SH-SY5Y (cell line): ENCODE measurements around the gene TTI1.

Experiments
- GATA2 ChIP-seq: IDR thresholded peaks from 2 replicates; pipeline ENCODE4 v1.6.1; 2011; ENCODE audit warnings: mild to moderate bottlenecking, low read depth, low read length
- GATA3 ChIP-seq: IDR thresholded peaks from 2 replicates; pipeline ENCODE4 v1.6.1; 2011; ENCODE audit warnings: low read depth, mild to moderate bottlenecking, low read length, moderate library complexity

DNA sequence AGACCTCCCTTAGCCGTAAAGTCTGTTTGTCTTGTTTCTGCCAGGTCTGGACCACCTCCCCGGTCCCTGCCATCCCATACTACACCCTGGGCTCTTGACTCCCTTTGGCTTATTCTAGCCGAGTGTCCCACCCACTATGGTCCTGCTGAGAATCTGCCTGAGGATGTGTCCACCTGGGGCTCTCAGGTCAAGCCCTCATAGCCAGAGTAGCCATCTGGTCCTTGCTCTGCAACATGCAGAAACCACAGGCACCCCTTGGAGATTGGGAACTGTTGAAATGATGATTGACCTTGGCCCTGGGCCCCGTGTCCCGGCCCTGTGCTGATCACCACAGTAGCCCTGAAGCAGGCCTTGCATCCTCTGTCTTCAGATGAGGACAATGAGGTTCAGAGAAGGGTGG, 86.3 kb downstream of the TTI1 start:
- TF ChIP-seq GATA2 = no peak
- no peak for TF ChIP-seq GATA3
